NCI-H2171 (cell line): ENCODE measurements around the gene MAP3K4.

ENCODE experiments used
- DNase-seq: peaks from one replicate; lab custom pipeline; 2025; lab: John Stamatoyannopoulos, UW

MAP3K4 gene

GRCh38 chr6:161000632-161001031 is 9.1 kb downstream of the MAP3K4 start:
- DNase-seq = no peak

- peak; percentile 19 for DNase-seq
Measured at GRCh38 chr6:161001421-161001820, 9.9 kb downstream of the MAP3K4 start.

GRCh38 chr6:161003336-161003735 is 11.8 kb downstream of the MAP3K4 start:
- DNase-seq = no peak

GRCh38 chr6:161008245-161008644 is 16.7 kb downstream of the MAP3K4 start:
- no peak for DNase-seq

GRCh38 chr6:161009991-161010390 is 18.4 kb downstream of the MAP3K4 start:
- DNase-seq = no peak

- DNase-seq = no peak
Measured at GRCh38 chr6:161010418-161010817, 18.8 kb downstream of the MAP3K4 start.

- no peak for DNase-seq
Measured at GRCh38 chr6:161011492-161012480, 20.2 kb downstream of the MAP3K4 start.

GRCh38 chr6:161013695-161014094 is 22.1 kb downstream of the MAP3K4 start:
- no peak for DNase-seq

- DNase-seq = no peak
Measured at GRCh38 chr6:161017766-161018564, 26.4 kb downstream of the MAP3K4 start.

GRCh38 chr6:161019324-161019839 is 27.8 kb downstream of the MAP3K4 start:
- no peak for DNase-seq

- DNase-seq = no peak
Measured at GRCh38 chr6:161021543-161021942, 30.0 kb downstream of the MAP3K4 start.

- no peak for DNase-seq
Measured at GRCh38 chr6:161021998-161022743, 30.6 kb downstream of the MAP3K4 start.

GRCh38 chr6:161023316-161023715 is 31.7 kb downstream of the MAP3K4 start:
- no peak for DNase-seq

- no peak for DNase-seq
Measured at GRCh38 chr6:161024364-161024920, 32.9 kb downstream of the MAP3K4 start.

GRCh38 chr6:161027385-161027784 is 35.8 kb downstream of the MAP3K4 start:
- no peak for DNase-seq

- no peak for DNase-seq
Measured at GRCh38 chr6:161029195-161029809, 37.7 kb downstream of the MAP3K4 start.

GRCh38 chr6:161031721-161032495 is 40.3 kb downstream of the MAP3K4 start:
- no peak for DNase-seq

- peak; percentile 5 for DNase-seq
Measured at GRCh38 chr6:161033667-161034066, 42.1 kb downstream of the MAP3K4 start.

GRCh38 chr6:161035182-161035980 is 43.8 kb downstream of the MAP3K4 start:
- DNase-seq = no peak

GRCh38 chr6:161035981-161036263 is 44.4 kb downstream of the MAP3K4 start:
- DNase-seq = no peak
